Renal pelvis (tissue), 4 donors: ENCODE measurements around the gene SLC44A5. TPM values are rescaled to one million over a fixed set of nuclear protein-coding genes. Genes with fewer than 3 reads are reported as not detected.
"Not testable (repeated sequence)": the region's sequence is repeated elsewhere in the genome, so short reads cannot be mapped to it uniquely, and the experiment has no call there.

ENCODE experiments used
- DNase-seq: peaks from one replicate; pipeline ENCODE4 v3.0.0-alpha.2; 2013
- polyA plus RNA-seq, 3 donors: library from polyadenylated mRNA; unstranded; fragments of 120-200 nt; gene quantifications; one replicate each; pipeline ENCODE4 v1.2.1, GENCODE V29; 2013; ENCODE audit not compliant: insufficient read length in 3 of 3

The SLC44A5 gene
- polyA plus RNA-seq, 3 donors, result 9.6 to 19.9 (median 14.2) TPM

DNA sequence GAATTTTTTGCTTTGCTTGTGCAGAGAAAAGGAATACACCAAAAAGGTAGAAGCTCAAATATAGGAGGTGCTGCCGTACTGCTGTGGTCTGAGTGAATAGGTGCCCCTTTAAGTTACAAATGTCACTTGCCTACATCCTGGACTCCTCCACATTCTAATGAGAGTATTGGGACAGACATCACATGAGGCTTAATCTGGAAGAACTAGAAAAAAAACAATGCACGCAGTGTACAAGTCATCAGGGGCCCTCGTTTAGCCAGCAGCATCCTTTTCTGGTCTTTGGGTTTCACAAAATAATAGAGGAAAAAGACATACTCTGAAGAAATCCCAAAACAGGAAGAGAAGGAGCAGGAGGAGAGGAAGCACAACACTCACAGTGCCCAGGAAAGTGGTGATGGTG lies 89.3 kb downstream of the SLC44A5 start:
- no peak for DNase-seq

- no peak for DNase-seq
These were observed 89.9 kb downstream of the SLC44A5 start for GRCh38 chr1:75520862-75521475.

GRCh38 chr1:75519651-75520427 lies 91.1 kb downstream of the SLC44A5 start:
- no peak for DNase-seq

DNA sequence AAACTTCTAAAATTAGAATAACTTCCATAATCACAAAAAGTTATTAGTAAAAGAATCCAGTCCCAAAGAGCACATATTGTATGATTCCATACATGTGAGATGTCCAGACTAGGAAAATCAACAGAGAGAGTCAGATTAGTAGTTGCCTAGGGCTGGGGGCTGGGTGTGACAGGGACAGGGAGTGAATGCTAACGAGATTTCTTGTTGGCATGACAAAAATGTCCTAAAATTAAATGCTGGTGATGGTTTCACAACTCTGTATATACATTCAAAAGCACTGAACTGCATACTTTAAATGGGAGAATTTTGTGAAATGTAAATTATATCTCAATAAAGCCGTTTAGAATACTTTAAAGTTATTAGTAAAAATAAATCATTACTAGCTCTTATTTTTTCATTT lies 92.2 kb downstream of the SLC44A5 start:
- no peak for DNase-seq

GRCh38 chr1:75514270-75514669 lies 96.6 kb downstream of the SLC44A5 start:
- DNase-seq, result no peak

GRCh38 chr1:75506976-75507375 lies 103.9 kb downstream of the SLC44A5 start:
- no peak for DNase-seq

DNA sequence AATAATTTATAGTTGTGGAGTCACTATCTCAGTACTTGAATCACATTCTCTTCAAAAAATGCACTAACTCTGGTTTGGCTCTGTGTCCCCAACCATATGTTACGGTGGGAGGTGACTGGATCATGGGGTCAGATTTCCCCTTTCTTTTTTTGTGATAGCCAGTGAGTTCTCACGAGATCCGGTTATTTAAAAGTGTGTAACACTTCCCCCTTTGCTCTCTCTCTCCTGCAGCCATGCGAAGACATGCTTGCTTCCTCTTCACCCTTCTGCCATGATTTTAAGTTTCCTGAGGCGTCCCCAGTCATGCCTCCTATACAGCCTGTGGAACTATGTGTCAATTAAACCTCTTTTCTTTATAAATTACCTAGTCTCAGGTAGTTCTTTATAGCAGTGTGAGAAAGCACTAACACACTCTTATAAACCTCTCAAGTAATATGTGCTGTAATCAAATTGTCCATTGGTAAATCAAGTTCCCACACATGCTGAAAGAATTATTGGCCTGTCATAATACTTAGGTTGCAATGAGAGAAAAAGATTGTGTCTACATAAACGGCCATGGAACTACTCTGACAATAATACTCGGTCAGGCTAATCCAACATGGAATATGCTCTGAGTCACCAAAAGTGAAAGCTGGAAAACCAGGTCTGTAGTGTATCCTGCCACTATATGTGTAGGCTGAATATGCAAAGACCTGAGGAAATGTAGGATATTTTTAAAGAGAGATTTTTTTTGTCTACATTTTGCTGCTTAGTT lies 107.5 kb downstream of the SLC44A5 start:
- DNase-seq, result no peak

DNA sequence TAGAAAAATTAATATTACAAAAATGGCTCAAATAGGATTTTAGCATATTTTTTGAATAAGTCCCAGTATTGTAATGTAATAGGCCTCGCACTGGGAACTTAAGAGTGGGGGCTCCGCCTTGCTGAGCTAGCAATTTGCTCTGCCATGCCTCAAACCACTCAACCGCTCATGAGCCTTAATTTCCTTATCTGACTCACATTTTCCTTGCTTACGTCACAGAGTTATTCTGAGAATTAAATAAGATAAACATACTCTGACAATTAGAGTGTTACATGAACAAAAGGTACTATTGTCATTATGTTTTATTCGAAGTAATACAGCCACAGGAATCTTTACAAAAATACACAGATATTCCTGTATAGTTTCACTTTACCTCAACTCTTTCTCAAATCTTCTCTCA lies 108.1 kb downstream of the SLC44A5 start:
- DNase-seq, result no peak

DNA sequence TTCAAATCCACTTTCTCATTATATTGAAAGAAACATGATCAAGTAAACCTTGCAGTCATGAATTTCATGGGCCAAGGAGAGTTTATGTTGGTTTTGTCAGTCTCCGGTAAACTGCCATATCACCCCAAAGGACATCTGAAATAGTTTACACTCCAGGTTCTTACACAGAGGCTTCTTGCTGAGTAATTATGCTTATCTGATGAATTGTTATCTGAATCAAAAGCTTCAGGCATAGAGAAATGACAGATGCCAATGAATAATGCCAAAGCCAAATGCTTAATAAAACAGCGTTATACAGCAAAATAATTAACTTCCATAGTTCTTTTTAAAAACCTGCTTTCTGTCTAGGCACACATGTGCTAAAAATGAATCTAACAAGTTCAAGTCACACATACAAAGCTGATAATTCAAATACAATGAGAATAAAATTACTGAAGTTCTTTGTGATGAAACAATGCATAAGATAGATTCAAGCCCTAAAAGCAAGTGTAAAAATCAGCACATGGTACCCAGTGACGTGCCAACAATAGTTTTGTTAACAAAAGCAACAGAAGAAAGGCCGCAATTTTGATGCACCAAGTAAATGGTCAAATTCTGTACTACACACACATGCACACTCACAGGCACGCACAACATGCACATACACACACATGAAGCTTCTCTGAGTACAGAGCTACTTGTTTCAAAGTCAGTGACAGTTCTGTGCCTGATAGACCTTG lies 109.2 kb downstream of the SLC44A5 start:
- no peak for DNase-seq

DNA sequence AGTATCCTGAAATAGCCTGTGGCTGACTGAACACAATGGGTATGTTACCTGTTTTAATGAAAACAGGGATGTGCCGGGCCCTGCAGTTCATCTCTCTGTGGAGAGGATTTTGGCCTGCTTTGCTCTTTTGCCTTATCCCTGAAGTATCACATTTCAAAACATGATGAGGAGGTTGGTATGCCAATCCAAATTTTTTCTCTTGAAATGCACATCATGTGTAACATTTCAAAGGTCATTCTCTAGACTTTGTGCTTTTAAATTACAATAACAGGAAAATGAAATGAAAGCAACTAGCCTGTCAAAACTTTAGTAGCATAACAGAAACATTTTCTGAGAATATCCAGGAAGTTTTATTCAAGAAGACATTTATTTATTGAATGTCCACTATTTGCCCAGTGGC lies 118.9 kb downstream of the SLC44A5 start:
- DNase-seq, result no peak

DNA sequence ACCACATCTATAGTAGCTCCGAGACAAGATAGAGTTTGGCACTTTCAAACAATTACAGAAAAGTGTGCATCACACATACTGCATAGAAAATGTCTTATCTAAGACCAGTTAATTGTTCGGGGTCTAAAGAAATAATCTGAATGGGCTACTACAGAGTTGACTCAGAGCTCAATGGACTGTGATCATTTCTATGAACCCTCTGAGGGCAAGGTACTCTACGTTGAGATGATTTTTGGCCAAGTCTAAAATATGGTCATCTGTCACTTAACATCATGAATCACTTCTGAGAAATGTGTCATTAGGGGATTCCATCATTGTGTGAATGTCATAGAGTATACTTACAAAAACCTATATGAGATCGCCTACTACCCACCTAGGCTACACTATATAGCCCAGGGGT lies 123.5 kb downstream of the SLC44A5 start:
- no peak for DNase-seq

DNA sequence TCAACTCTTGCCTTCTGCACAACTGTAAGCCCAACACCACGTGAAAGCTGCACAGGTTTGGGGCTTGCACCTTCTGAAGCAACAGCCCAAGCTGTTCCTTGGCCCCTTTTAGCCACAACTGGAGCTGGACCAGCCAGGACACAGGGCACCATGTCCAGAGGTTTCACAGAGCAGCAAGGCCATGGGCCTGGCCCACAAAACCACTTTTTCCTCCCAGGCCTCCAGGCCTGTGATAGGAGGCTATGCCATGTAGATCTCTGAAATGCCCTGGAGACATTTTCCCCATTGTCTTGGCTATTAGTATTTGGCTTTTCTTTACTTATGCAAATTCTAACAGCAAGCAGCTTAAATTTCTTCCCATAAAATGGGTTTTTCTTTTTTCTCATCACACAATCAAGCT lies 126.1 kb downstream of the SLC44A5 start:
- DNase-seq, result no peak

DNA sequence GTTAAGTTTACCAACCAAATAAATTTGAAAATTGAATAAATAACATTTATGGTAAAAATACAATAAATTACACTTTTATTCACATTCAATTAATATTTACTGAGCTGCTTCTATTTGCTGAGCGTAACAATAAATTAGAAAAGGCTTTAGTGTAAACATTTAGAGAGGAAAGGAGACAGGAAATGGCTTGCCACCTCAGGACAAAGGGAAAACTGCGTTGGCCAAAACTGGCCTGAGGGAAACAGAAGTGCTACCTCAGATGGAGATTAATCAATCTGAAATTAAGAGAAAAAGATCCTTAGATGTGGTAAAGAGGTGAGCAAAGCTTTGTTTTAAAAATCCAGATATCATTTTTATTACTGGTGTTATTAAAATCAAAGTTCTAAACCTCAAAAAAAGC lies 128.0 kb downstream of the SLC44A5 start:
- DNase-seq, result no peak

DNA sequence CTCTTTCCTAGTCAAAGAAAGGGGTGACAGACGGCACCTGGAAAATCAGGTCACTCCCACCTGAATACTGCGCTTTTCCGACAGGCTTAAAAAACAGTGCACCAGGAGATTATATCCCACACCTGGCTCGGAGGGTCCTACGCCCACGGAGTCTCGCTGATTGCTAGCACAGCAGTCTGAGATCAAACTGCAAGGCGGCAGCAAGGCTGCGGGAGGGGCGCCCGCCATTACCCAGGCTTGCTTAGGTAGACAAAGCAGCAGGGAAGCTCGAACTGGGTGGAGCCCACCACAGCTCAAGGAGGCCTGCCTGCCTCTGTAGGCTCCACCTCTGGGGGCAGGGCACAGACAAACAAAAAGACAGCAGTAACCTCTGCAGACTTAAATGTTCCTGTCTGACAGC lies 134.4 kb downstream of the SLC44A5 start:
- not testable (repeated sequence) for DNase-seq

DNA sequence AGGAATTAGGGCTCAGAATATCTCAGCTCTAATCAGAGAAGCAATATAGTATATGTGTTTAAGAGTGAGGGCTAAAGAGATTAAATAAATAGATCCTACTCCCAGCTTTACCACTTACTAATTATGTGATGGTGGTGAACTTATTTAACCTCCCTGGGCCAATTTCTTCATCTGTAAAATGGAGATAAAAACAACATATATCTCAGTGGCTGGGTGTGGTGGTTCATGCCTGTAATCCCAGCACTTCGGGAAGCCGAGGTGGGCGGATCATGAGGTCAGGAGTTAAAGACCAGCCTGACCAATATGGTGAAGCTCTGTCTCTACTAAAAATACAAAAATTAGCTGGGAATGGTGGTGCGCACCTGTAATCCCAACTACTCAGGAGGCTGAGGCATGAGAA lies 135.2 kb downstream of the SLC44A5 start:
- no peak for DNase-seq

DNA sequence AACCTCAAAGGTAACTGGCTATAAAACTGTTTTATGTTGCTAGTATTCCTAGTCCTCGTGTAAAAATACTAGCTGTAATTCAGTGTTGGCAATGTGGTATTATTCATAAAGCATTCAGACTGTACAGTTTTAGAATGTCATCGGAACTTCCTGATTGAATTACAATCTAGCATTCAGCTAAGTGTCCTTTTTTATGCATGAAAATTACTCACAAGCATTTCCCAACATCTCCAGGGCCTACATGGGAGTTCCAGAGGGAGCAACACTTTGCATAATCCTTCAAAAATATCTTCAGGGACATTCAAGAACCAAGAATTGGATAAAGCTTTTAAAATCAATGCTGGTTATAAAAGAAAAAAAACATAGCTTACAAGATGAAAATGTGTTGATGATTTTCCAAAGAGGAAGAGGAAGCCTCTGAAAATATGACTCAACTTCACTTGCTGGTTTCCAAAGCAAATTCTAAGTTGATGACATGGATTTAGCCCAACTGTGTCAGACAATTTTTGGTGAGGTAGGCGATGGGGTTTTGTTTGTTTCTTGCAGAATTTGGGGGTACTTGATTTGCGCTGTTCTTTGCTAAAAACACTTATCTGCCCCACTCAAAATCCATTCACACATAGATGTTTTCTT lies 137.8 kb downstream of the SLC44A5 start:
- DNase-seq, result no peak

DNA sequence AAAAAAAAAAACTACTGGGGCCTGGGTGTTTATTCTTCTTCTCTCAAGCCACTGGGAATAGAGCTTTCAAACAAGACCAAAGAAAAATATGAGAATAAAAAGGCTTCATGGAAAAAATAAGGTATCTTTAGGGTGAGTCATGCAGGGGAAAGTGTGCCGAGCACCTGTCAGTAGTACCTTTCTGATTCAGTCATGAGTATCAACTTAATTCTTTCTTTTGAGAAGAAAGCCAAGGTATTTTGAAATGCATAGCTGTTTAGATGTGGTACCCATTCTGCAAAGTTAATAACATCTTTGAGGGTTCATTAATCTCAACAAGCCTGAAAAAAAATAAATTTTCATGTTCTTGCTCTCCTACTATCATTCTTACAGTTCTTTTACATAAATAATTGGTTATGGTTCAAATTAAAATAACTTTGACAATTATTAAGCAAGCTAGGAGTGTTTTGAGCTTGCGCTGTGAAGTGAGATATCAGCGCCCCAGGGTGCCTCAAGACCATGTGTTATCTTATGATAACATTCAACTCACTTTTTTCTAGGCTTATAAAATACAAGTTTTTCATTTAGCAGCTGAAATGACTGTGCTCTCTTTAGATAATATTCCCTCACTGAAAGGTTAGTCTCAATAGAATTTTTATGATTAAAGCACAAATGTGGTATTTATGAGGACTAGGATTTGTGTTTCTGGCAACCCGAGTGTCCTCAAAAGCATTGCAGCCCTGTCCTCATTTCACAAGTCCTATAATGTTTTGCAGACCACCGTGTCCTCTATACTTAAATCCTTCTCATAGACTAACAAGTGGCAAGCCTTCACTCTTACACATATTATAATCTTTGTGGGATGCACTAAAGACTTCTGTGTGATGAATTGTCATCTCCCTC lies 138.6 kb downstream of the SLC44A5 start:
- DNase-seq, result no peak

DNA sequence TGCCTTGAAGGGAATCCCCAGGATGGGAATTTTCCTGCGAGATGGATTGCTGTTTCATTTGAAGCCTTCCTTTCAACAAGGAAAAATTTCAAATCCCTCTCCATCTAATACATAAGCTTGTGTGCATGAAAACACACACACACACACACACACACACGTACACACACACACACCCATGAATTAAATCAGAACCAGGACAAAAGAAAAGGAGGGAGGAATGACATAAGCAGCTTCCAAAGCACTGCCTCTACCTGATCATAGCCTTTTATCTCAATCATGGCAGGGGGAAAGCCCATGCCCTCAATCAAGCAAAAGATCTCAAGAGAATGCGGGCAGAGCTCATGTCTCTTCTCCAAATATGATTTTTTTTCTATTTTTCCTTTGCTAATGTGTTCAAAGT lies 139.7 kb downstream of the SLC44A5 start:
- DNase-seq, result no peak

DNA sequence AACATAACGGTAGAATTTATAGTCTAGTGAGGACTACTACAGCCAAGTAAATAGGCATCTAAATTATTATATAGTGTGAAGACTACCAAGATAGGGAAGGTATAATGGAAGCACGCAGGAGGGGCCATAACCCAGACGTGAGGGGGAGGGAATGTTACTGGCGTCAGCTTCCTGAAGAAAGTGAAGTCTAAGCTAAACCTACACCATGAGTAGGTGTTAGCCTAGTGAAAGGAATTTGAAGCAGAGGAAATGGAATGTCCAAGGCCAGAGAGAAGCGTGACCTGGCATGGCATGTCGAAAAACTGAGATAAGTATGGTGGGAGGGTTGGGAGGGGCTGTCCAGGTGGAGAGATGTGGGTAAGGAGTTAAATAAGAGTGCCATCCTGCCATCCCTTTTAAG lies 140.5 kb downstream of the SLC44A5 start:
- no peak for DNase-seq

DNA sequence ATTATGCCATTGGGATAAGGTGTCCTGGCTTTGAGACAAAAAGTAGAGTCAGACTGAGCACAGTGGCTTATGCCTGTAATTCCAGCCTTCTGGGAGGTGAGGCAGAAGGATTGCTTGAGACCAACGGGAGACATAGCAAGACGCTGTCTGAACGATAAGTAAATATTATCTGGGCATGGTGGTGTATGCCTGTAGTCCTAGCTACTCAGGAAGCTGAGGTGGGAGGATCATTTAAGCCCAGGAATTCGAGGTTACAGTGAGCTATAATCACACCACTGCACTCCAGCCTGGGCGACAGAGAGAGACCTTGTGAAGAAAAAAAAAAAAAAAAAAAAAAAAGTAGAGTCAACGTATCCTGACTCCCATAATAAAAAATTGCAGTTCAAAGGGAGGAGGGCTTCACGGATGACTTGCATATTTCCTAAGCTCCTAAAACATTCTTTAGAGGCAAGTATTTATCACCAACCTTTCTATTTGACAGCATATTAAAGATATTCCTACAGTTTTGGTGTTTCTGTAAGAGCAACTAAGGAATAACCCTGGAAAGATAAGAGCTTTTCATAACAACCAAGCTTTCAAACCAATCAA lies 141.2 kb downstream of the SLC44A5 start:
- DNase-seq, result no peak
